ENCODE data around the gene PRRC2B.
A peak's percentile ranks its signal among the peaks of the same experiment; 100 is the strongest.
"Not testable (repeated sequence)": the region's sequence is repeated elsewhere in the genome, so short reads cannot be mapped to it uniquely, and the experiment has no call there.

The PRRC2B gene

GRCh38 chr9:131367450-131367849 lies 26.4 kb upstream of the PRRC2B start:
- Histone ChIP-seq H3K9me3 (ENCODE audit: insufficient read depth, low read depth, low read length) (no peaks in the 10 kb centered on the region), H4K12ac (ENCODE audit: low read depth, low read length) (no peak overlapping the region), H3K18ac (ENCODE audit: low read length) (no peak overlapping the region), H3K79me2 (ENCODE audit: control insufficient read depth, insufficient read depth, low read length, poor library complexity) (no peaks in the 10 kb centered on the region), H3K23ac (ENCODE audit: low read length) (no peak overlapping the region), H3K27ac (ENCODE audit: low read depth, low read length) (no peak overlapping the region), H3K27me3 (ENCODE audit: insufficient read depth, low read length) (no peaks in the 10 kb centered on the region), H4K8ac (ENCODE audit: low read depth, low read length) (no peak overlapping the region), H3K14ac (ENCODE audit: low read length) (no peak overlapping the region), H3K4ac (ENCODE audit: low read depth, low read length) (no peak overlapping the region), H3K36me3 (ENCODE audit: control insufficient read depth in 1 of 2, insufficient read depth in 2 of 2, low read length in 2 of 2) (no peaks in the 10 kb centered on the region), H2AK5ac (ENCODE audit: low read length) (no peak overlapping the region), H3K4me3 (ENCODE audit: low read depth, low read length) (no peak overlapping the region), H2BK5ac (ENCODE audit: low read depth, low read length, poor library complexity) (no peak overlapping the region), H3K4me2 (ENCODE audit: low read length) (no peak overlapping the region), H3K9ac (ENCODE audit: low read length) (no peak overlapping the region), H2AFZ (ENCODE audit: insufficient read depth, low read length, poor library complexity) (no peak overlapping the region), H3K79me1 (ENCODE audit: low read length) (no peaks in the 10 kb centered on the region), H2BK12ac (ENCODE audit: low read length) (no peak overlapping the region), H3K4me1 (ENCODE audit: control insufficient read depth in 1 of 2, insufficient read depth in 2 of 2, low read length in 2 of 2) (peaks cover under 1 to 4% of the 10 kb centered on the region in 2 experiments), H2BK120ac (ENCODE audit: insufficient read depth, low read length, poor library complexity) (no peak overlapping the region), H4K91ac (ENCODE audit: low read depth, low read length) (no peak overlapping the region)
- WGBS (ENCODE audit: extremely low coverage, insufficient coverage, insufficient read length), result no CpG with 5 or more reads among the region's 2 CpGs
- no peak for DNase-seq

GRCh38 chr9:131370638-131371037 lies 23.2 kb upstream of the PRRC2B start:
- H2AFZ ChIP-seq (ENCODE audit: insufficient read depth, low read length, poor library complexity), result no peak overlapping the region
- H4K91ac ChIP-seq (ENCODE audit: low read depth, low read length), result no peak overlapping the region
- H3K36me3 ChIP-seq (ENCODE audit: control insufficient read depth in 1 of 2, insufficient read depth in 2 of 2, low read length in 2 of 2), result no peaks in the 10 kb centered on the region
- H2AK5ac ChIP-seq (ENCODE audit: low read length), result no peak overlapping the region
- peaks cover 4% of the 10 kb centered on the region for H3K79me2 ChIP-seq (ENCODE audit: control insufficient read depth, insufficient read depth, low read length, poor library complexity)
- peaks cover 5 to 8% of the 10 kb centered on the region in 2 experiments for H3K4me1 ChIP-seq (ENCODE audit: control insufficient read depth in 1 of 2, insufficient read depth in 2 of 2, low read length in 2 of 2)
- H3K18ac ChIP-seq (ENCODE audit: low read length), result no peak overlapping the region
- no peak overlapping the region for H3K4me3 ChIP-seq (ENCODE audit: low read depth, low read length)
- H2BK120ac ChIP-seq (ENCODE audit: insufficient read depth, low read length, poor library complexity), result no peak overlapping the region
- H3K4me2 ChIP-seq (ENCODE audit: low read length), result no peak overlapping the region
- no peaks in the 10 kb centered on the region for H3K27me3 ChIP-seq (ENCODE audit: insufficient read depth, low read length)
- H2BK5ac ChIP-seq (ENCODE audit: low read depth, low read length, poor library complexity), result no peak overlapping the region
- no peak overlapping the region for H3K27ac ChIP-seq (ENCODE audit: low read depth, low read length)
- no peak overlapping the region for H3K9ac ChIP-seq (ENCODE audit: low read length)
- H3K9me3 ChIP-seq (ENCODE audit: insufficient read depth, low read depth, low read length), result no peaks in the 10 kb centered on the region
- DNase-seq, result peak in 1 of 2 donors; percentile 26
- peaks cover 6% of the 10 kb centered on the region for H3K79me1 ChIP-seq (ENCODE audit: low read length)
- no peak overlapping the region for H3K4ac ChIP-seq (ENCODE audit: low read depth, low read length)
- H4K8ac ChIP-seq (ENCODE audit: low read depth, low read length), result no peak overlapping the region
- WGBS (ENCODE audit: extremely low coverage, insufficient coverage, insufficient read length), result no CpG with 5 or more reads among the region's 2 CpGs
- H4K12ac ChIP-seq (ENCODE audit: low read depth, low read length), result no peak overlapping the region
- no peak overlapping the region for H3K14ac ChIP-seq (ENCODE audit: low read length)
- H2BK12ac ChIP-seq (ENCODE audit: low read length), result no peak overlapping the region
- no peak overlapping the region for H3K23ac ChIP-seq (ENCODE audit: low read length)

- peak in 1 of 2 donors; percentile 19 for DNase-seq
- H3K23ac ChIP-seq (ENCODE audit: low read length); H3K36me3 ChIP-seq (ENCODE audit: control insufficient read depth in 1 of 2, insufficient read depth in 2 of 2, low read length in 2 of 2); H3K9me3 ChIP-seq (ENCODE audit: insufficient read depth, low read depth, low read length); H2BK120ac ChIP-seq (ENCODE audit: insufficient read depth, low read length, poor library complexity); H3K79me1 ChIP-seq (ENCODE audit: low read length); H3K4ac ChIP-seq (ENCODE audit: low read depth, low read length); H3K4me3 ChIP-seq (ENCODE audit: low read depth, low read length); H3K27me3 ChIP-seq (ENCODE audit: insufficient read depth, low read length); H3K4me1 ChIP-seq (ENCODE audit: control insufficient read depth in 1 of 2, insufficient read depth in 2 of 2, low read length in 2 of 2); H2AK5ac ChIP-seq (ENCODE audit: low read length); H3K79me2 ChIP-seq (ENCODE audit: control insufficient read depth, insufficient read depth, low read length, poor library complexity); H3K9ac ChIP-seq (ENCODE audit: low read length): not testable (repeated sequence)
- Histone ChIP-seq H3K27ac (ENCODE audit: low read depth, low read length) (peak overlapping the region; percentile 88), H2BK5ac (ENCODE audit: low read depth, low read length, poor library complexity) (peak overlapping the region; percentile 96), H3K18ac (ENCODE audit: low read length) (peak overlapping the region; percentile 99), H3K14ac (ENCODE audit: low read length) (peak overlapping the region; percentile 94), H4K91ac (ENCODE audit: low read depth, low read length) (peak overlapping the region; percentile 84), H2BK12ac (ENCODE audit: low read length) (peak overlapping the region; percentile 41), H4K12ac (ENCODE audit: low read depth, low read length) (peak overlapping the region; percentile 68), H4K8ac (ENCODE audit: low read depth, low read length) (peak overlapping the region; percentile 98), H2AFZ (ENCODE audit: insufficient read depth, low read length, poor library complexity) (peak overlapping the region; percentile 82), H3K4me2 (ENCODE audit: low read length) (peak overlapping the region; percentile 82)
- no CpG with 5 or more reads among the region's 17 CpGs for WGBS (ENCODE audit: extremely low coverage, insufficient coverage, insufficient read length)
Observed at GRCh38 chr9:131372599-131372973, 21.3 kb upstream of the PRRC2B start.

- DNase-seq; H4K91ac ChIP-seq (ENCODE audit: low read depth, low read length); H2BK5ac ChIP-seq (ENCODE audit: low read depth, low read length, poor library complexity); H3K4ac ChIP-seq (ENCODE audit: low read depth, low read length); H3K9ac ChIP-seq (ENCODE audit: low read length); H2BK120ac ChIP-seq (ENCODE audit: insufficient read depth, low read length, poor library complexity); H3K79me2 ChIP-seq (ENCODE audit: control insufficient read depth, insufficient read depth, low read length, poor library complexity); H2AFZ ChIP-seq (ENCODE audit: insufficient read depth, low read length, poor library complexity); H3K4me3 ChIP-seq (ENCODE audit: low read depth, low read length); H3K27ac ChIP-seq (ENCODE audit: low read depth, low read length); H3K9me3 ChIP-seq (ENCODE audit: insufficient read depth, low read depth, low read length); H2AK5ac ChIP-seq (ENCODE audit: low read length); H2BK12ac ChIP-seq (ENCODE audit: low read length); H3K18ac ChIP-seq (ENCODE audit: low read length); H3K79me1 ChIP-seq (ENCODE audit: low read length); H4K12ac ChIP-seq (ENCODE audit: low read depth, low read length); H3K14ac ChIP-seq (ENCODE audit: low read length); H3K36me3 ChIP-seq (ENCODE audit: control insufficient read depth in 1 of 2, insufficient read depth in 2 of 2, low read length in 2 of 2); H3K23ac ChIP-seq (ENCODE audit: low read length); H4K8ac ChIP-seq (ENCODE audit: low read depth, low read length); H3K27me3 ChIP-seq (ENCODE audit: insufficient read depth, low read length); H3K4me2 ChIP-seq (ENCODE audit: low read length); H3K4me1 ChIP-seq (ENCODE audit: control insufficient read depth in 1 of 2, insufficient read depth in 2 of 2, low read length in 2 of 2): not testable (repeated sequence)
- WGBS (ENCODE audit: extremely low coverage, insufficient coverage, insufficient read length), result no CpG with 5 or more reads among the region's 5 CpGs
Observed at GRCh38 chr9:131374638-131375037, 19.2 kb upstream of the PRRC2B start.
